Skin of body (tissue), 2 donors: Measurements from ENCODE around the gene TRIM54. TPM values are rescaled to one million over a fixed set of nuclear protein-coding genes. Genes with fewer than 3 reads are reported as not detected.
"Not testable (repeated sequence)": the region's sequence is repeated elsewhere in the genome, so short reads cannot be mapped to it uniquely, and the experiment has no call there.

Experiments used
- DNase-seq: peaks from one replicate; lab custom pipeline; 2025; lab: John Stamatoyannopoulos, UW
- total RNA-seq: library from RNA; depleted of rRNA; stranded (reverse); fragments of >200 nt; gene quantifications from one replicate; pipeline ENCODE4 v1.2.3, GENCODE V29; 2014

The TRIM54 gene
- total RNA-seq, 1 donor from 2014 or later, result 6.0 TPM

GRCh38 chr2:27281442-27281841 is 787 bp upstream of the TRIM54 start:
- DNase-seq, result no peak

GRCh38 chr2:27282892-27283291 is 663 bp downstream of the TRIM54 start:
- no peak for DNase-seq

GRCh38 chr2:27284996-27285395 is 2.8 kb downstream of the TRIM54 start:
- DNase-seq, result no peak

- DNase-seq, result no peak
These were observed 3.3 kb downstream of the TRIM54 start for GRCh38 chr2:27285481-27285880.

- no peak for DNase-seq
These were observed 6.4 kb downstream of the TRIM54 start for GRCh38 chr2:27288610-27289009.

GRCh38 chr2:27290549-27290948 is 8.3 kb downstream of the TRIM54 start:
- DNase-seq, result no peak

- DNase-seq, result no peak
These were observed 9.6 kb downstream of the TRIM54 start for GRCh38 chr2:27291865-27292264.

GRCh38 chr2:27294928-27295327 is 12.7 kb downstream of the TRIM54 start:
- no peak for DNase-seq

- DNase-seq, result no peak
These were observed 14.3 kb downstream of the TRIM54 start for GRCh38 chr2:27296481-27296880.

- no peak for DNase-seq
These were observed 15.0 kb downstream of the TRIM54 start for GRCh38 chr2:27297195-27297594.

GRCh38 chr2:27298391-27299080 is 16.3 kb downstream of the TRIM54 start:
- no peak for DNase-seq

- DNase-seq, result not testable (repeated sequence)
These were observed 18.4 kb downstream of the TRIM54 start for GRCh38 chr2:27300606-27301005.

GRCh38 chr2:27303093-27304025 is 21.1 kb downstream of the TRIM54 start:
- DNase-seq, result no peak

GRCh38 chr2:27304488-27305240 is 22.4 kb downstream of the TRIM54 start:
- DNase-seq, result no peak

- DNase-seq, result no peak
These were observed 23.3 kb downstream of the TRIM54 start for GRCh38 chr2:27305516-27305915.

GRCh38 chr2:27306136-27306535 is 23.9 kb downstream of the TRIM54 start:
- DNase-seq, result no peak

GRCh38 chr2:27306573-27307286 is 24.5 kb downstream of the TRIM54 start:
- DNase-seq, result no peak

- no peak for DNase-seq
These were observed 25.0 kb downstream of the TRIM54 start for GRCh38 chr2:27307287-27307544.

- DNase-seq, result no peak
These were observed 25.5 kb downstream of the TRIM54 start for GRCh38 chr2:27307545-27308358.

- no peak for DNase-seq
These were observed 26.2 kb downstream of the TRIM54 start, which contains the start of gene UCN for GRCh38 chr2:27308359-27308881. TSS of gene UCN (minus strand) at chr2:27308445. CDS start at chr2:27307895, 550 bp downstream.
